HG03571 (cell line): ENCODE data around the gene FZD4.
"Not testable (repeated sequence)": the region's sequence is repeated elsewhere in the genome, so short reads cannot be mapped to it uniquely, and the experiment has no call there.

Experiments used
- ATAC-seq: cut with Tn5 transposase; IDR thresholded peaks from one replicate; pipeline ENCODE4 v1.9.1; 2021; ENCODE audit not compliant: unreplicated experiment

The FZD4 gene

DNA sequence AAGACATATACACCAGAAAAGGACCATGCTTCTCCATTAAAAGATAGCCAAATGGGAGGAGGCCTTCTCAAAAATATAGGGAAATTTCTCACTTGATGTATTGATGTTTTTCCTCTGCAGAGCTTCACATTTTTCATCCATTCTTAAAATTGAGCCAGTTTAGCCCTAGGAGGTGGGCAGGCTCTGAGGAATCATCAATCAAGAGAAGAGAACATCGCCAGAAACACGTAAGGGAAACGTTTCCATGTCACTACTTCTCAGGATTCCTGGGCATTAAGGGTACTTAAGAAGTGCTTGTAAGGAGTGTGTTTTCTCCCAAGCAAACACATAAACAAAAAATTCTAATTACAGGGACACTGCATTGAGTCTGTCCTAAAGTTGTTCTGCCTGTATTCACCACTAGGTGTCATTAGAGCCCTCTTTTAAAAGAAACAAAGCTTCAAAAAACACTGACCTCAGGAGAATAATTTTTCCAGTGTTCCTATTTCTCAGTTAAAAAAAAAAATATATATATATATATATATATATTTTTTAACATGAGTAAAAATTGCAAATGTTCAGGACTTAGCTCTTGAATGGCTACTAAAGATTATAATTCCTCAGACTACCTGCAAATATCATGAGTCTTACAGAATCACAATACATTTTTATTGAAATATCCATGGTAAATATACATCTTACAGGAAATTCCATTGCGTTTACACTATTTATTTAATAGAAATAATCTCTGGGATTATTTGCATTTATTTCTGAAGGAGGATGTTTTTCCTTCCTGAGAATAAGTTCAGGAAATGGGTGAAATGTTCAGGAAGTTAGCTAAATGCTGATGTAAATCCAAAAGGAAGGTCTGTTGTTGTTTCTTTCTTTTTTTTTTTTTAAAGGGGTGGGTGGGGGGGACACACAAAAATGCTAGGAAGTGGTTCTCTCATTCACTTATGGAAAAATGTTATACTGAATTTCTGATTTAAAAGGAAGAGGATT lies 16.0 kb downstream of the FZD4 start:
- ATAC-seq, result peak; percentile 86

GRCh38 chr11:86938203-86938899 lies 16.8 kb downstream of the FZD4 start:
- no peak for ATAC-seq

DNA sequence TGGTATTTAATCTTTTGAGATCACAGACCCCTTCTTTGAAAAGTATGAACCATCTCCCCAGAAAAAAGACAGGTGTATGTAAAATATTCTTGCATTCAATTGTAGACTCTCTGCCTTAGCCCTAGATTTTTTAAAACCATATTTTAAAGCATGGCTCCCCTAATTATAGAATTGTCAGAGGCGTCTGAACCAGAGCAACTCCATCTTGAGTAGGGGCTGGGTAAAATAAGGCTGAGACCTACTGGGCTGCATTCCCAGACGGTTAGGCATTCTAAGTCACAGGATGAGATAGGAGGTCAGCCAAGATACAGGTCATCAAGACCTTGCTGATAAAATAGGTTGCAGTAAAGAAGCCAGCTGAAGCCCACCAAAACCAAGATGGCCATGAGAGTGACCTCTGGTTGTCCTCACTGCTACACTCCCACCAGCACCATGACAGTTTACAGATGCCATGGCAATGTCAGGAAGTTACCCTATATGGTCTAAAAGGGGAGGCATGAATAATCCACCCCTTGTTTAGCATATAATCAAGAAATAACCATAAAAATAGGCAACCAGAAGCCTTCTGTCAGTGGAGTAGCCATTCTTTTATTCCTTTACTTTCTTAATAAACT lies 17.9 kb downstream of the FZD4 start:
- not testable (repeated sequence) for ATAC-seq

- ATAC-seq, result no peak
Observed at GRCh38 chr11:86934926-86935579, 20.1 kb downstream of the FZD4 start.

- ATAC-seq, result no peak
Observed at GRCh38 chr11:86934582-86934900, 20.7 kb downstream of the FZD4 start.

GRCh38 chr11:86933891-86934581 lies 21.2 kb downstream of the FZD4 start:
- ATAC-seq, result no peak

GRCh38 chr11:86932924-86933875 lies 22.0 kb downstream of the FZD4 start:
- no peak for ATAC-seq

DNA sequence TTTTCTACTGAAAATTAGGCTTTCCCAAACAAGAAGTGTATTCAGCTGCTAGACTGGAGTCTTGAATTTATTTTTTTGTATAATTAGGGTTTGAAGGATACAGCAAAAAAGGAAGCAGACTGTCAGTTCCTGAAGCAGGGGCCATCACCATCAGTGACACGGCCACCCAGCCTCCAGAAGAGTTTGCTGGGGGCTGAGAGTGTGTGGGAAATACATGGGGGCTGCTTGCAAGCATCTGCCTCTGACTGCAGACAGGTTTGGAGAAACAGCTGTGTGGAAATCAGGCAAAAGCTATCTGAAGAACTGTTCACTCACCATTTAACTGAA lies 23.0 kb downstream of the FZD4 start:
- ATAC-seq, result no peak

GRCh38 chr11:86931548-86932258 lies 23.5 kb downstream of the FZD4 start:
- ATAC-seq, result no peak

DNA sequence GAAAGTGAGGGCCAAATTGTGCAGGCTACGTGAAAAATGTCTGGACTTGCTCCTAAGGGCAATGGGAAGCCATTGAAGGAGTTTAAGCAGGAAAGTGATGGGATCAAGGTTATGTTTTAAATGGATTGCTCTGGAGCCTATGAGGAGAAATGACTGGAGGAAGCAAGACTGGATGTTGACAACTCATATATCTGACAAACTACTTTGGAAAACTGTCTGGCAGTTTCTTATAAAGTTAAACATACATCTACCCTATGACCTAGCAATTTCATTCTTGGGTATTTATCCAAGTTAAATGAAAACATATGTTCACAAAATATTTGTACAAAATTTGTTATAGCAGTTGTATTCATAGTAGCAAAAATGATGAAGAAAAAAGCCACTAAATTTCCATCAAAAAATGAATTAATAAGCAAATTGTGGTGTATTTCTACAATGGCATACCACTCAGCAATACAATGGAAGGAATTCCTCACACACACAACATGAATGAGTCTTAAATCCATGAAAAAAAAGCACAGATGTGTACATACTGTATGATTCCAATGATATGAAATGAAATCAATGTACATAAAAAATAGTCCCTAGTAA lies 24.1 kb downstream of the FZD4 start:
- ATAC-seq, result no peak

GRCh38 chr11:86926975-86927374 lies 28.2 kb downstream of the FZD4 start:
- no peak for ATAC-seq

GRCh38 chr11:86923999-86924766 lies 31.0 kb downstream of the FZD4 start:
- ATAC-seq, result no peak

- ATAC-seq, result no peak
Observed at GRCh38 chr11:86922225-86922624, 33.0 kb downstream of the FZD4 start.

- ATAC-seq, result no peak
Observed at GRCh38 chr11:86919557-86920210, 35.5 kb downstream of the FZD4 start.

DNA sequence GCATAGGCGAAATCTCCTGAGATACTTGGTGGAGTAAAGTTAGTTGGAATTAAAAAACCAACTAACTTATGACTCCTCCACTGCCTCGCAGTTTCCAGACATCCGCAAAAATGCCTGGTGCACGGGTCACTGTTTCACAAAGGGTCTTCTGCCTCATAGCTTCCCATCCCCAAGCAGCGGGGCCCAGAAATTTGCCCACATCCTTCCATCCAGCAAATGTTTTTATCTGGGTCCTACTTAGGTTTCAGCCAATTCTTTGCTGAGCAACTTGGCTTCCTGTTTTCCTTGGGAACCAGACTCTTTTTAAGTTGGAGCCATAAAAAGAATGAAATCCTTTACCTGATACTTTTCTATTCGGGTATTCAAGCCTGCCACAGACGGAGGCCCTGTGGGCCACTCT lies 36.2 kb downstream of the FZD4 start:
- ATAC-seq, result no peak

DNA sequence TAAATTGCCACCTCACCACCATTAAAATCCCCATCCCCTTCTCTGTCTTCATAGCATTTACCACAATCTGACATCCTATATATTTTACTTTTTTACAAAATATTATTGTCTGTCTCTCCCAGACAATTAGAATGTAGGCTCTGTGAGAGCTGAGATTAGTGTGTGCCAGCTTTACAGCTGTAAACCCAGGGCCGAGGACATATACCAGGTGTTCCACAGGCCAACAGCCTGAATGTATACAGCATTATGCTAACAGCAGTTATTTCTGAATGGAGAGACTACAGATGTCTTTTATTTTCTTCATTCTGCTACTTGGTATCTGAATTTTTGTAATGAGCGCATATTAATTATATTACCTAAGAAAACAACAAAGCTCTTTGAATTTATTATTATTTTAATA lies 36.7 kb downstream of the FZD4 start:
- ATAC-seq, result no peak

DNA sequence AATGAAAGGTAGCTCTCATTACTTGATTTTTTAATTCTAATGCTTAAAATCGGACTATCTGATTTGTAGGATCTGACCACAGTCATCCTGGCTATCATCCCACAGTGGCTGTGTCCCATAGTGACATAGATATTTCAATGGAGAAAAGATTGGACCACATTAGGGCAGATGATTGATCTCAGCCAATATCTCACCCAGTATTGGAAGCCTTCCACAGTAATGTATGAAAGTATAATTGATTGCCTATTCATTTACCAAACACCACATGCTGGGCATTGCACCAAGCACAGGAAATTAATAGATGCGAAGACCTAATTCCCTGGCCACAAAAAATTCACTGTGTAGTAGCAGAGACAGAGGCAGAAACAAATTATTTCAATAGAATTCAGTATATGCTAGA lies 37.6 kb downstream of the FZD4 start:
- no peak for ATAC-seq

GRCh38 chr11:86916330-86916729 lies 38.9 kb downstream of the FZD4 start:
- no peak for ATAC-seq
